ENCODE measurements around the gene NSD1. TPM values are rescaled to one million over a fixed set of nuclear protein-coding genes. Genes with fewer than 3 reads are reported as not detected.

NSD1 gene
- total and polyA plus RNA-seq, 9 of the 15 experiments (the other 6 are each of a cell fraction or from before 2014, with no cell fraction given) = 3.8 to 51.0 (median 24.7) TPM

DNA sequence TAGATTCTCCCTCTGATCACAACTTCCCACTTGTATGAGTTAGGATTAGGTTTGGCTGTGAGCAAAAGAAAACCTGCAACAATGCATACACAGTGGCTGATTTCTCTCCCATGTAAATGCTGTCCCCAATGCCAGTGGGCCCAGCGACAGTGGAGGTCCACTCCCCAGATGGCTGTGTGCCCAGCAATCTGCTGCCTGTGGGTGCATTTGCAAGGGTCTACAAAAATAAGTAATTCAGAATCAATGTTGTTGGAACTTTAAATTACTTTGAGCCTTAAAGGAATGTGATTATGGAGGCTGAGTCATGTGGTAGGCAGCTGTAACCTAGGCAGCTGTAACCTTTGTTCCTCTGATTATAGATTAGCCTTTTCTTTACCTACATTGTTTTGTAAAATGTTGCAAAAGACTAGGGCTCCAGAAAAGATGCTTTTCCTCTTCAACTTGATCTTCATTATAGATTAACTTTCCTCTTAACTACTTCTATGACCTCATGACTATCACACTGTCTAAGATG, 192.4 kb downstream of the NSD1 start:
- H4K20me1 ChIP-seq (replicated peaks; ENCODE audit: control insufficient read depth, insufficient read depth, low read length) = no peaks in the 10 kb centered on the region
- H3K4me1 ChIP-seq (replicated peaks in 1 of 2; ENCODE audit: control insufficient read depth in 2 of 2, insufficient read depth in 2 of 2, low read length in 2 of 2) = peaks cover 2 to 7% of the 10 kb centered on the region in 2 experiments; a peak in 3 of 5 replicates
- in situ Hi-C loops (cut with MboI) = no loop called here
- no peak overlapping the region for H3K4me2 ChIP-seq (ENCODE audit: insufficient read depth, low read length)
- ChIA-PET CTCF (ENCODE audit: low intra/inter-chr PET ratio) (no interaction called here), POLR2A (interaction anchor here (0.7 to 0.9 kb wide), 2 partner anchors 13 to 26 kb away, joined by 3 read pairs; no protein-coding TSS in a partner anchor)
- BruUV-seq (replicated peaks) = no TSS peak
- H3K4me3 ChIP-seq = no peak overlapping the region
- no peak overlapping the region for H2AFZ ChIP-seq (ENCODE audit: low read depth, low read length)
- peak overlapping the region in 1 of 2 experiments; percentile 3; a peak in 1 of 4 replicates for H3K9ac ChIP-seq (ENCODE audit: insufficient read depth in 1 of 2, low read depth in 2 of 2, low read length in 2 of 2)
- H3K79me2 ChIP-seq (ENCODE audit: control insufficient read depth, insufficient read depth, low read length) = no peaks in the 10 kb centered on the region
- no peak overlapping the region for H3K27ac ChIP-seq (ENCODE audit: extremely low read depth, low read depth, low read length)
- peak; percentile 65 for FAIRE-seq
- no peak for ATAC-seq
- H3K9me1 ChIP-seq (ENCODE audit: control insufficient read depth, insufficient read depth, low read length) = no peaks in the 10 kb centered on the region
- peaks cover 31% of the 10 kb centered on the region; the same call in 2 of the 3 replicates for H3K36me3 ChIP-seq (ENCODE audit: control insufficient read depth, insufficient read depth, low read length)
- no peak for DNase-seq (ENCODE audit: extremely low read depth in 1 of 4, low spot score in 3 of 4)
- no peaks in the 10 kb centered on the region for H3K27me3 ChIP-seq (ENCODE audit: control insufficient read depth in 2 of 2, insufficient read depth in 2 of 2, low read length in 2 of 2)
- no peaks in the 10 kb centered on the region for H3K9me3 ChIP-seq (replicated peaks; ENCODE audit: control insufficient read depth, insufficient read depth, low read depth, low read length)
- TF ChIP-seq KLF6 (CRISPR knock-in tag; IDR thresholded peaks at IDR 0.05; ENCODE audit: borderline replicate concordance) (no peak), RBM14 (IDR thresholded peaks at IDR 0.05; ENCODE audit: borderline replicate concordance, insufficient read depth, low read depth, low read length) (no peak), SIX5 (IDR thresholded peaks at IDR 0.05; ENCODE audit: borderline replicate concordance in 1 of 2, insufficient read depth in 1 of 2, low read depth in 1 of 2, low read length in 2 of 2) (no peak), RFX1 (IDR thresholded peaks at IDR 0.05) (peak; percentile 25; the same call in 1 of the 2 replicates), FOXM1 (IDR thresholded peaks at IDR 0.05; ENCODE audit: low read depth) (no peak), FOXM1 (CRISPR knock-in tag; IDR thresholded peaks at IDR 0.05; ENCODE audit: low read depth) (no peak), POLR3A (IDR thresholded peaks at IDR 0.05; ENCODE audit: borderline replicate concordance, extremely low read depth, insufficient read depth, insufficient read length) (no peak), KAT7 (CRISPR knock-in tag; IDR thresholded peaks at IDR 0.05; ENCODE audit: borderline replicate concordance) (no peak), EP400 (IDR thresholded peaks at IDR 0.05) (no peak)
- 63% methylated on average over 1 of the region's 1 CpG for WGBS (ENCODE audit: insufficient coverage, low coverage, missing lambda C conversion rate)
- intact Hi-C loops (cut with micrococcal nuclease) = no loop called here

Data from K562 (cell line).